Parathyroid adenoma (tissue), 2 donors: ENCODE results near the gene HSD17B2.

ENCODE experiments used
- H2AFZ ChIP-seq: fragments of 300-600 bp; sonication (generic); one replicate; pipeline ENCODE4 v1.7.0; 2017; ENCODE audit warnings: antibody characterized with exemption, mild to moderate bottlenecking
- H3K27ac ChIP-seq: fragments of 300-600 bp; sonication (generic); one replicate; pipeline ENCODE4 v1.7.0; 2017
- H3K27me3 ChIP-seq: fragments of 300-600 bp; sonication (generic); one replicate; pipeline ENCODE4 v1.7.0; 2017; ENCODE audit warnings: low read length; ENCODE audit not compliant: control insufficient read depth, insufficient read depth
- H3K36me3 ChIP-seq: fragments of 300-600 bp; sonication (generic); one replicate; pipeline ENCODE4 v1.7.0; 2017; ENCODE audit warnings: low read length; ENCODE audit not compliant: control insufficient read depth, insufficient read depth
- H3K4me1 ChIP-seq: fragments of 300-600 bp; sonication (generic); one replicate; pipeline ENCODE4 v1.7.0; 2017; ENCODE audit warnings: control low read depth
- H3K4me2 ChIP-seq: fragments of 300-600 bp; sonication (generic); one replicate; pipeline ENCODE4 v1.7.0; 2017; ENCODE audit warnings: low read length
- H3K4me3 ChIP-seq: fragments of 300-600 bp; sonication (generic); one replicate; pipeline ENCODE4 v1.7.0; 2017; ENCODE audit warnings: low read depth, low read length
- H3K79me2 ChIP-seq: fragments of 300-600 bp; sonication (generic); one replicate; pipeline ENCODE4 v1.7.0; 2017; ENCODE audit warnings: control low read depth
- H3K9ac ChIP-seq: fragments of 300-600 bp; sonication (generic); one replicate; pipeline ENCODE4 v1.7.0; 2017; ENCODE audit warnings: mild to moderate bottlenecking
- H3K9me3 ChIP-seq: fragments of 300-600 bp; sonication (generic); one replicate; pipeline ENCODE4 v1.7.0; 2017; ENCODE audit warnings: low read length; ENCODE audit not compliant: control insufficient read depth
- CTCF ChIP-seq: fragments of 300-600 bp; sonication (generic); IDR thresholded peaks from one replicate; pipeline ENCODE4 v1.7.0; 2017; ENCODE audit warnings: antibody characterized with exemption, mild to moderate bottlenecking
- donor health status: primary hyperparathyroidism.

HSD17B2 gene

GRCh38 chr16:82113741-82114140, 78.7 kb downstream of the HSD17B2 start:
- no peak for TF ChIP-seq CTCF
- H3K27me3 ChIP-seq: no peaks in the 10 kb centered on the region
- no peak overlapping the region for H3K4me3 ChIP-seq
- no peaks in the 10 kb centered on the region for H3K4me1 ChIP-seq
- no peak overlapping the region for H3K27ac ChIP-seq
- H2AFZ ChIP-seq: no peak overlapping the region
- H3K9me3 ChIP-seq: no peaks in the 10 kb centered on the region
- no peak overlapping the region for H3K4me2 ChIP-seq
- H3K79me2 ChIP-seq: no peaks in the 10 kb centered on the region
- H3K36me3 ChIP-seq: no peaks in the 10 kb centered on the region
- no peak overlapping the region for H3K9ac ChIP-seq

GRCh38 chr16:82116535-82116934, 81.5 kb downstream of the HSD17B2 start:
- Histone ChIP-seq H3K27ac (no peak overlapping the region), H3K79me2 (no peaks in the 10 kb centered on the region), H2AFZ (no peak overlapping the region), H3K4me1 (no peaks in the 10 kb centered on the region), H3K9me3 (no peaks in the 10 kb centered on the region), H3K27me3 (no peaks in the 10 kb centered on the region), H3K9ac (no peak overlapping the region), H3K36me3 (no peaks in the 10 kb centered on the region), H3K4me2 (no peak overlapping the region), H3K4me3 (no peak overlapping the region)
- no peak for TF ChIP-seq CTCF

- no peak overlapping the region for H3K27ac ChIP-seq
- no peaks in the 10 kb centered on the region for H3K79me2 ChIP-seq
- H3K27me3 ChIP-seq: no peaks in the 10 kb centered on the region
- no peak overlapping the region for H3K9ac ChIP-seq
- no peaks in the 10 kb centered on the region for H3K9me3 ChIP-seq
- H3K4me1 ChIP-seq: no peaks in the 10 kb centered on the region
- H3K4me3 ChIP-seq: no peak overlapping the region
- TF ChIP-seq CTCF: no peak
- H3K4me2 ChIP-seq: no peak overlapping the region
- H3K36me3 ChIP-seq: no peaks in the 10 kb centered on the region
- H2AFZ ChIP-seq: no peak overlapping the region
Measured at GRCh38 chr16:82118749-82119148, 83.7 kb downstream of the HSD17B2 start.

- Histone ChIP-seq H3K4me3 (no peak overlapping the region), H2AFZ (no peak overlapping the region), H3K27me3 (no peaks in the 10 kb centered on the region), H3K27ac (no peak overlapping the region), H3K4me2 (no peak overlapping the region), H3K36me3 (no peaks in the 10 kb centered on the region), H3K9me3 (no peaks in the 10 kb centered on the region), H3K9ac (no peak overlapping the region), H3K79me2 (no peaks in the 10 kb centered on the region), H3K4me1 (no peaks in the 10 kb centered on the region)
- TF ChIP-seq CTCF: no peak
Measured at GRCh38 chr16:82119405-82119804, 84.4 kb downstream of the HSD17B2 start.

GRCh38 chr16:82124651-82125050, 89.6 kb downstream of the HSD17B2 start:
- no peak for TF ChIP-seq CTCF
- H3K4me1 ChIP-seq: no peaks in the 10 kb centered on the region
- no peak overlapping the region for H3K4me3 ChIP-seq
- H3K36me3 ChIP-seq: no peaks in the 10 kb centered on the region
- no peaks in the 10 kb centered on the region for H3K79me2 ChIP-seq
- H3K9ac ChIP-seq: no peak overlapping the region
- no peak overlapping the region for H3K27ac ChIP-seq
- H3K9me3 ChIP-seq: no peaks in the 10 kb centered on the region
- H3K27me3 ChIP-seq: no peaks in the 10 kb centered on the region
- no peak overlapping the region for H2AFZ ChIP-seq
- H3K4me2 ChIP-seq: no peak overlapping the region
